ENCODE data around the gene CTNNA2.

CTNNA2 gene

DNA sequence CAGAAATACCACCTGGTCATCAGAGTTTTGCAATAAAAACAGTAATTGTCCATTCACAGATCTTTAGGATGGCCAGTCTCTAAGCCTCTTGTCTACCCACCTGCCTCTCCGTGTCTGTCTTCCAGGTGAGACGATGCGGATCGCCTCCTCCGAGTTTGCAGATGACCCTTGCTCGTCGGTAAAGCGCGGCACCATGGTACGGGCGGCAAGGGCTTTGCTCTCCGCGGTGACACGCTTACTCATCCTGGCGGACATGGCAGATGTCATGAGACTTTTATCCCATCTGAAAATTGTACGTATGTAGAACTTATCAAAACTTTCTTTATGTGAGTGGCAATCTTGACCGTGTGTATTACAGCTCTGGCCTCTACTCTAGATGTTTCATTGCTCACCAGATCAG, 345.0 kb downstream of the CTNNA2 start:
- DNase-seq (ENCODE audit: low read depth), result no peak
- Histone ChIP-seq H3K9me3 (ENCODE audit: control insufficient read depth, low read length) (no peaks in the 10 kb centered on the region), H3K4me1 (ENCODE audit: control insufficient read depth, insufficient read depth, low read length) (no peaks in the 10 kb centered on the region), H3K9ac (ENCODE audit: low read length) (no peak overlapping the region), H3K27me3 (replicated peaks; ENCODE audit: control insufficient read depth, insufficient read depth, low read length) (peaks cover 13% of the 10 kb centered on the region), H3K4me3 (ENCODE audit: low read length) (no peak overlapping the region), H3K36me3 (ENCODE audit: control insufficient read depth, insufficient read depth, low read length, severe bottlenecking) (no peaks in the 10 kb centered on the region)

DNA sequence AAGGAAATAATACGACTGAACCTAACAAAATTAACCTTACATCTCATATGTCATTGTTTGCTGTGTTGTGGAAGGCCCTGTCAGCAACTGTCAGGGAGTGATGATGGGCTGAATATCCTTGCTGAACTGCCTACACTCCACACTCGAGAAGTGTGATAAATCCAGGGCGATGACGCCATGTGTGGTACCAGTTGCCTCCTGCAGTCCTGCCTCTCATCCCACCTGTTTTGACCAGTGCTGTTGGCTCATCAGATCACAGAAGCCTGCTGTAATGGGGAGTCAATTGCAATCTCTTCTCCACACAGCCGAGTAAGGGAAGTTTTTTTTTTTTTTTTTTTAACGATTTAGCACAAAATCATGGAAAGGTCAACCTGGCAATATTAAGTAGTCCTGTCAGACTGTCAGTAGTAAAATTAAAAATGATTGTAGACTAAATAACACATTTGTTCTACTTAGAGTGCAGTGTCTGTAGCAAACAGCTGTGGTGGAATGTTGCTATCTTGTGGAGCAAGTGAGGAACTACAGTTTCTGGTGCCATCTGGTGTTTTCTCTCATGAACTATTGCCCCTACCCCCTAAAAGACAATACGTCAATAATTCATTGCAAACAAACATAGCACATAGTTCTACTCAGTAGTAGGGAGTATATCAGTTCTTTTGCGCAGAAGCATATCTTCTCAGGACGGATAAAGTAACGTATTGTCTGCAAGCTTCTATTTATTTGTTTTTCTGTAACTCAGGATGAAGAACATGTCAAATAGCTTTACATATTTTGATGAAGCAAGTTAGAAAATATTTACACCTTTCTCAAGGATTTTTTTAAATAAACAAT, 347.6 kb downstream of the CTNNA2 start:
- Histone ChIP-seq H3K36me3 (ENCODE audit: control insufficient read depth, insufficient read depth, low read length, severe bottlenecking) (no peaks in the 10 kb centered on the region), H3K9ac (ENCODE audit: low read length) (no peak overlapping the region), H3K4me1 (ENCODE audit: control insufficient read depth, insufficient read depth, low read length) (no peaks in the 10 kb centered on the region), H3K9me3 (ENCODE audit: control insufficient read depth, low read length) (no peaks in the 10 kb centered on the region), H3K27me3 (replicated peaks; ENCODE audit: control insufficient read depth, insufficient read depth, low read length) (peaks cover 9% of the 10 kb centered on the region), H3K4me3 (ENCODE audit: low read length) (no peak overlapping the region)
- DNase-seq (ENCODE audit: low read depth), result peak; percentile 53

DNA sequence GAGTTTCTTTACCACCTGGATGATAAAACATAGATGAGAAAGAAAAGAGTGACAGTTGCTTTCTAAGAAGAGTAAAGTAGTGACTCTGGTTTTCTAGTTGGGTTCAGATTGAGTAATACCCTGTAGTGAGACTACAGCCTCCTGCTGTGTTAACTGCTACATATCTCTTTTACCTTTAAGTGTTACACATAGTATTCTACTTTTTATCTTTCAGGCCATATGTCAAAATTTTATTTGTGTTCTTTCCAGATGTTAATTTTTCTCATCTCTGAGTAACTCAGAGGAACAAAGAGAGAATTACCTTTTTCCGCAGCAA, 348.2 kb downstream of the CTNNA2 start:
- no peaks in the 10 kb centered on the region for H3K4me1 ChIP-seq (ENCODE audit: control insufficient read depth, insufficient read depth, low read length)
- H3K9me3 ChIP-seq (ENCODE audit: control insufficient read depth, low read length), result no peaks in the 10 kb centered on the region
- no peak overlapping the region for H3K4me3 ChIP-seq (ENCODE audit: low read length)
- H3K27me3 ChIP-seq (replicated peaks; ENCODE audit: control insufficient read depth, insufficient read depth, low read length), result peaks cover 4% of the 10 kb centered on the region
- no peak for DNase-seq (ENCODE audit: low read depth)
- no peaks in the 10 kb centered on the region for H3K36me3 ChIP-seq (ENCODE audit: control insufficient read depth, insufficient read depth, low read length, severe bottlenecking)
- no peak overlapping the region for H3K9ac ChIP-seq (ENCODE audit: low read length)

DNA sequence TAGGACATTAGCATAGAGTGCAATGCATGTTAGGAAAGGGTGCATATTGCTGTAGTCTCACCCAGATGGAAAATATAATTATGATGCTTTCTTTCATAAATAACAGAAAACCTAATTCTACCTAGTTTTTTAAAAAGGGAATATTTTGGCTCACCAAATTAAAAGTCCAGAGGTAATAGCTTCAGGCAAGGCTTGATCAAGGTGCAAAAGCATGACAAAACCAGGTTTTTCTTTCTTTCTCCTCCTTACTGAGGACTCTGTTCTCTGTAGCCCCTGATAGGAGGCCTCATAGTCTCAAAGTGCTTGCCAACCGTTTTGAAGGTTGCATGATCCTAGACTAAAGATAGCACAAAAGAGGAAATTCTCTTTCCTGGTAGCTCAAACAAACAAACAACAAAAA, 349.9 kb downstream of the CTNNA2 start:
- Histone ChIP-seq H3K9me3 (ENCODE audit: control insufficient read depth, low read length) (no peaks in the 10 kb centered on the region), H3K4me3 (ENCODE audit: low read length) (no peak overlapping the region)
- DNase-seq (ENCODE audit: low read depth), result no peak

DNA sequence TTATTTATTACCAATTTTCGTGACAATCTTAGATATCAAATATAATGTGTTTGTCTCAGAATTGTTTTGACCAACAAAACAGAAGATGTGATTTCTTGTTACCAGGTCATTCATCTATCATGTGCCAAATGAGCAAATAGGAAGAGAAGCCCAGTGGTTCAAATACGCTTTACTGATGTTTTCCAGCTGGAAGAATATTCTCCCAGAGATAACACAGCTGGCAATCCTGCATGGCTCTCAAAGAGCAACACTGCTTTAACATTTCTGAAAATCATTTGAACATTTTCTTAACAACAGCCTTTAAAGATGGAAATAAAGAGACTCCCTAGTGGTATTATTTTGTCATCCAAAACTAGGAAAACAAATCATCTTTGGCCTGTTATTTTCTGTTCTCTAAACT, 359.8 kb downstream of the CTNNA2 start:
- H3K4me1 ChIP-seq (ENCODE audit: control insufficient read depth, insufficient read depth, low read length), result no peaks in the 10 kb centered on the region
- no peak overlapping the region for H3K9ac ChIP-seq (ENCODE audit: low read length)
- DNase-seq (ENCODE audit: low read depth), result no peak
- H3K4me3 ChIP-seq (ENCODE audit: low read length), result no peak overlapping the region
- H3K27me3 ChIP-seq (replicated peaks; ENCODE audit: control insufficient read depth, insufficient read depth, low read length), result no peaks in the 10 kb centered on the region
- no peaks in the 10 kb centered on the region for H3K36me3 ChIP-seq (ENCODE audit: control insufficient read depth, insufficient read depth, low read length, severe bottlenecking)
- H3K9me3 ChIP-seq (ENCODE audit: control insufficient read depth, low read length), result no peaks in the 10 kb centered on the region

More for the DNA sequence above, 349.9 kb downstream of the CTNNA2 start:
- Histone ChIP-seq H3K4me1 (ENCODE audit: control insufficient read depth, insufficient read depth, low read length) (no peaks in the 10 kb centered on the region), H3K36me3 (ENCODE audit: control insufficient read depth, insufficient read depth, low read length, severe bottlenecking) (no peaks in the 10 kb centered on the region), H3K9ac (ENCODE audit: low read length) (no peak overlapping the region), H3K27me3 (replicated peaks; ENCODE audit: control insufficient read depth, insufficient read depth, low read length) (no peaks in the 10 kb centered on the region)

DNA sequence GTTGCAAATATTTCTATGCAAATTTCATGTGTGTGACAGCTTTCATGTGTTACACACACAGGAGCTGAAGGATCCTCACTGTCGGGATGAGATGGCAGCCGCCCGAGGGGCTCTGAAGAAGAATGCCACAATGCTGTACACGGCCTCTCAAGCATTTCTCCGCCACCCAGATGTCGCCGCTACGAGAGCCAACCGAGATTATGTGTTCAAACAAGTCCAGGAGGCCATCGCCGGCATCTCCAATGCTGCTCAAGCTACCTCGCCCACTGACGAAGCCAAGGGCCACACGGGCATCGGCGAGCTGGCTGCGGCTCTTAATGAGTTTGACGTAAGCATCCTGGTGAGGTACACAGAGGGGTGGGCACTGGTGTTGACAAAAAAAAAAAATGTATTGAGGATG, 361.2 kb downstream of the CTNNA2 start:
- DNase-seq (ENCODE audit: low read depth), result no peak

DNA sequence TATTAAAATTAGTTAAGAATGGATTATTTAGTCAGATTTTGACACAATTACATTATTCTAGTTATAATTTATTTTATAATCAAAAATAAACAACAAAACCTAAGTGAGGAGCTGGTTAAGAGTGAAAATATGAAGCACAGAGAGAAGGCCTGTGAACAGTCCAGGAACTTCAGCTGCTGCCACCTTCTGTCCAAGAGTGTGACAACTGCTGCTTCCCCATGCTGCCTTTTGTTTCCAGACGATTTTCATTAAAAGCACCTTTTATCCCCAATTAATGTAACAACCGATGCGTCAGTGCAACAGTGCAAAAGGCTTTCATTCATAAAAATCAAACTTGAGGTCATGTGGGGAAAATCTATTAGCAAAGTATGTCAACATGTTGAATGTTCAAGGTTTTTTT, 363.6 kb downstream of the CTNNA2 start:
- Histone ChIP-seq H3K27me3 (replicated peaks; ENCODE audit: control insufficient read depth, insufficient read depth, low read length) (no peaks in the 10 kb centered on the region), H3K4me3 (ENCODE audit: low read length) (no peak overlapping the region), H3K9me3 (ENCODE audit: control insufficient read depth, low read length) (no peaks in the 10 kb centered on the region), H3K4me1 (ENCODE audit: control insufficient read depth, insufficient read depth, low read length) (no peaks in the 10 kb centered on the region), H3K36me3 (ENCODE audit: control insufficient read depth, insufficient read depth, low read length, severe bottlenecking) (no peaks in the 10 kb centered on the region), H3K9ac (ENCODE audit: low read length) (no peak overlapping the region)
- peak; percentile 24 for DNase-seq (ENCODE audit: low read depth)

More for the DNA sequence above, 361.2 kb downstream of the CTNNA2 start:
- Histone ChIP-seq H3K9ac (ENCODE audit: low read length) (no peak overlapping the region), H3K9me3 (ENCODE audit: control insufficient read depth, low read length) (no peaks in the 10 kb centered on the region), H3K4me1 (ENCODE audit: control insufficient read depth, insufficient read depth, low read length) (no peaks in the 10 kb centered on the region), H3K36me3 (ENCODE audit: control insufficient read depth, insufficient read depth, low read length, severe bottlenecking) (no peaks in the 10 kb centered on the region), H3K4me3 (ENCODE audit: low read length) (no peak overlapping the region), H3K27me3 (replicated peaks; ENCODE audit: control insufficient read depth, insufficient read depth, low read length) (no peaks in the 10 kb centered on the region)

DNA sequence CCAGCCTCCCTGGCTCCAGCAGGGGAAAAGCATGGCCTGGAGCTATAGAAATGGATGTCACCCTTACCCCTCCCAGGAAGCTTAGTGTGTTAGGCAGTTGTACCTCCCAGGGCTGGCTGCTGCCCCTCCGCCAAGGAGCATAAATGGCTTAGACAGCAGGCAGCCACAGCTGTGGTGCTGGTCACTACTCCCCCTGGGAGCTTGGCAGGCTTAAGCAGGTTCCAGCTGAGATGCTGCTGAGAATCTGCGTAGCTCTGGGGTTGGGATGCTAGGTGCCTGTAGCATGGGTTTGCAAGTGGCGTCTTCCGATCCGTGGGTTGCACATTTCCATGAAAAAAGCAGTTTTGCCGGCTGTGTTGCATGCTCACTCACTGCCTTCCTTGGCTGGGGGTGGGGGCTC, 369.7 kb downstream of the CTNNA2 start:
- Histone ChIP-seq H3K27me3 (replicated peaks; ENCODE audit: control insufficient read depth, insufficient read depth, low read length) (peaks cover 9% of the 10 kb centered on the region), H3K9me3 (ENCODE audit: control insufficient read depth, low read length) (no peaks in the 10 kb centered on the region), H3K9ac (ENCODE audit: low read length) (no peak overlapping the region), H3K4me1 (ENCODE audit: control insufficient read depth, insufficient read depth, low read length) (no peaks in the 10 kb centered on the region), H3K4me3 (ENCODE audit: low read length) (no peak overlapping the region), H3K36me3 (ENCODE audit: control insufficient read depth, insufficient read depth, low read length, severe bottlenecking) (no peaks in the 10 kb centered on the region)
- no peak for DNase-seq (ENCODE audit: low read depth)

DNA sequence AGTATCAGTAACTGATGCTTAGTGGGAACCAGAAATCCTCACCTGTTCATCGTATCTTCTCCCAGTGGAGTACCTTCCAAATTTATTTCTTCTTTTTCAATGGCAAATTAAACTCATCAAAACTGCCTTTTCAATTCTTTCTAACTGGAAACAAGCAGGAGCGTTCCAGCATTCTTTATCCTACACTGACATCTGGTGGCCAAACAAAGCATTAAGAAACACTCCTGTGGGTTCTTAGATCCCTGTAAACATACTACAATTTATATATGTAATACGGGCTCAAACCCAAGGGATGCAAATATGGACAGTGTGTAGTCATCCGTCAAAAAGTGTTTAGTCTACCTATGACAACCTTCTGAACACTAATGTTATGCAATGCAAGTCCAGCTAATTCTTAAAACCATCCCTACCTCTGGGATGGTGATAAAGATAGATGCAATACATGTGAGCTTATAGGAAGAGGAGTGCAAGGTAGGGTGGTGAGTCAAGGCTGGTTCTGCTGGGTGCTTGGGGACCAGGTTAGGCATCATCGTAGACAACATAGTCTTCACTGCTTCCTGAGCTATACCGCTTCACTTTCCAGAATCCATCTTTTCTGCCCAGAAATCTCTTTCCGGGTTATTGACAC, 375.0 kb downstream of the CTNNA2 start:
- no peak overlapping the region for H3K9ac ChIP-seq (ENCODE audit: low read length)
- H3K4me3 ChIP-seq (ENCODE audit: low read length), result no peak overlapping the region
- no peaks in the 10 kb centered on the region for H3K4me1 ChIP-seq (ENCODE audit: control insufficient read depth, insufficient read depth, low read length)
- peaks cover 19% of the 10 kb centered on the region for H3K27me3 ChIP-seq (replicated peaks; ENCODE audit: control insufficient read depth, insufficient read depth, low read length)
- H3K36me3 ChIP-seq (ENCODE audit: control insufficient read depth, insufficient read depth, low read length, severe bottlenecking), result no peaks in the 10 kb centered on the region
- peak; percentile 83 for DNase-seq (ENCODE audit: low read depth)
- no peaks in the 10 kb centered on the region for H3K9me3 ChIP-seq (ENCODE audit: control insufficient read depth, low read length)

DNA sequence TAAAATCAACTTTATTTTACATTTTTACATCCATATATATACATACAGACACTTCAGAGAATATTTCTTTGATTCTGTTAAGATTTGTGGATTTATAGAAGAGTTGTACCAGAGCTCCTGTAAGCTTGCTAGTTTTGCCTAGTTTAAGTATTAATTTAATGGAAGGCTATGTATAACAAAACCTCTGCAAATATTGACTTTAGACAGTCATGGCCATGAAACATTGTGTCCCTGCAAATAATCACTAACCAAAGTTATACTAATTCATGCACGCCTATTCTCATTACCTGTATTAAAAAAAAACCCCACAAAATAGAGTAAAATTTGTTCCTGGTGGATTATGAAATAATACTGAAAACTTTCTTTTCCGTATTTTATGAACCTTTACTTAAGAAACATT, 379.3 kb downstream of the CTNNA2 start:
- H3K27me3 ChIP-seq (replicated peaks; ENCODE audit: control insufficient read depth, insufficient read depth, low read length), result peaks cover 10% of the 10 kb centered on the region
- no peaks in the 10 kb centered on the region for H3K36me3 ChIP-seq (ENCODE audit: control insufficient read depth, insufficient read depth, low read length, severe bottlenecking)
- H3K9me3 ChIP-seq (ENCODE audit: control insufficient read depth, low read length), result no peaks in the 10 kb centered on the region
- H3K9ac ChIP-seq (ENCODE audit: low read length), result no peak overlapping the region
- no peak overlapping the region for H3K4me3 ChIP-seq (ENCODE audit: low read length)
- no peak for DNase-seq (ENCODE audit: low read depth)
- no peaks in the 10 kb centered on the region for H3K4me1 ChIP-seq (ENCODE audit: control insufficient read depth, insufficient read depth, low read length)

DNA sequence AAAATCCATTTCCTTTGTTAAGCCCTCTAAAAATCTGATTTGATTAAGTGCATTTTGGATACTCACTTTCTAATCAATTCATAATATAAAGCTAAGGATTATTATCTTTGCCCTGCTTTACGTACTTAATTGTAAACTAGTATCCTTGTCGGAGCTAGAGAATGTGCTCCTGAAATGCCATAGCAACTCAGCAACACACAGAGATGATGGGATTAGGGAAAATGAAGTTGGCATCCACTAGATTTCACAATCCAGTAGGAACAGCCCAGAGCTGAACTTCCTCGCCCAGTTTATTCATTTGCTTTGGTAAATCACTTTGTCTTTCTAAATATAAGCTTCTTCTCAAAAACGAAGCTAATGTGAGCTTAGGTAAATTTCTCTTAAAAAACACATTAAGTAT, 386.3 kb downstream of the CTNNA2 start:
- Histone ChIP-seq H3K36me3 (ENCODE audit: control insufficient read depth, insufficient read depth, low read length, severe bottlenecking) (no peaks in the 10 kb centered on the region), H3K27me3 (replicated peaks; ENCODE audit: control insufficient read depth, insufficient read depth, low read length) (no peaks in the 10 kb centered on the region), H3K9ac (ENCODE audit: low read length) (no peak overlapping the region), H3K4me3 (ENCODE audit: low read length) (no peak overlapping the region), H3K4me1 (ENCODE audit: control insufficient read depth, insufficient read depth, low read length) (no peaks in the 10 kb centered on the region), H3K9me3 (ENCODE audit: control insufficient read depth, low read length) (no peaks in the 10 kb centered on the region)
- DNase-seq (ENCODE audit: low read depth), result no peak

Data from adipocyte (in vitro differentiated cells).